ENCODE data around the gene EXOC4.

The EXOC4 gene

GRCh38 chr7:133369130-133369529 lies 116.3 kb downstream of the EXOC4 start:
- H3K9ac ChIP-seq (ENCODE audit: low read length in 5 of 5), result no peak overlapping the region
- no peak overlapping the region for H3K4me3 ChIP-seq (ENCODE audit: low read depth in 1 of 5, low read length in 5 of 5)
- H3K27me3 ChIP-seq (ENCODE audit: control insufficient read depth in 5 of 5, insufficient read depth in 4 of 5, low read length in 5 of 5), result no peaks in the 10 kb centered on the region
- H3K9me3 ChIP-seq (ENCODE audit: control insufficient read depth in 5 of 5, low read length in 5 of 5), result no peaks in the 10 kb centered on the region
- no peak overlapping the region for H3K27ac ChIP-seq (ENCODE audit: low read depth, low read length)
- H3K4me1 ChIP-seq (ENCODE audit: control insufficient read depth in 5 of 5, insufficient read depth in 5 of 5, low read length in 5 of 5), result peaks cover 0 to 18% (median 11%) of the 10 kb centered on the region in 5 donors
- H3K36me3 ChIP-seq (ENCODE audit: control insufficient read depth in 5 of 5, insufficient read depth in 5 of 5, low read length in 5 of 5), result peaks cover 0 to 4% (median 0%) of the 10 kb centered on the region in 5 donors

GRCh38 chr7:133371616-133372015 lies 118.7 kb downstream of the EXOC4 start:
- H3K27ac ChIP-seq (ENCODE audit: low read depth, low read length), result no peak overlapping the region
- H3K36me3 ChIP-seq (ENCODE audit: control insufficient read depth in 5 of 5, insufficient read depth in 5 of 5, low read length in 5 of 5), result peaks cover 0 to 12% (median 5%) of the 10 kb centered on the region in 5 donors
- H3K9me3 ChIP-seq (ENCODE audit: control insufficient read depth in 5 of 5, low read length in 5 of 5), result no peaks in the 10 kb centered on the region
- H3K9ac ChIP-seq (ENCODE audit: low read length in 5 of 5), result no peak overlapping the region
- no peak overlapping the region for H3K4me3 ChIP-seq (ENCODE audit: low read depth in 1 of 5, low read length in 5 of 5)
- H3K4me1 ChIP-seq (ENCODE audit: control insufficient read depth in 5 of 5, insufficient read depth in 5 of 5, low read length in 5 of 5), result no peaks in the 10 kb centered on the region
- H3K27me3 ChIP-seq (ENCODE audit: control insufficient read depth in 5 of 5, insufficient read depth in 4 of 5, low read length in 5 of 5), result no peaks in the 10 kb centered on the region

GRCh38 chr7:133372337-133372736 lies 119.5 kb downstream of the EXOC4 start:
- Histone ChIP-seq H3K9me3 (ENCODE audit: control insufficient read depth in 5 of 5, low read length in 5 of 5) (no peaks in the 10 kb centered on the region), H3K36me3 (ENCODE audit: control insufficient read depth in 5 of 5, insufficient read depth in 5 of 5, low read length in 5 of 5) (peaks cover 0 to 12% (median 6%) of the 10 kb centered on the region in 5 donors), H3K27me3 (ENCODE audit: control insufficient read depth in 5 of 5, insufficient read depth in 4 of 5, low read length in 5 of 5) (no peaks in the 10 kb centered on the region), H3K4me1 (ENCODE audit: control insufficient read depth in 5 of 5, insufficient read depth in 5 of 5, low read length in 5 of 5) (no peaks in the 10 kb centered on the region), H3K4me3 (ENCODE audit: low read depth in 1 of 5, low read length in 5 of 5) (no peak overlapping the region), H3K27ac (ENCODE audit: low read depth, low read length) (no peak overlapping the region), H3K9ac (ENCODE audit: low read length in 5 of 5) (no peak overlapping the region)

- no peak overlapping the region for H3K27ac ChIP-seq (ENCODE audit: low read depth, low read length)
- no peaks in the 10 kb centered on the region for H3K4me1 ChIP-seq (ENCODE audit: control insufficient read depth in 5 of 5, insufficient read depth in 5 of 5, low read length in 5 of 5)
- H3K4me3 ChIP-seq (ENCODE audit: low read depth in 1 of 5, low read length in 5 of 5), result no peak overlapping the region
- no peaks in the 10 kb centered on the region for H3K27me3 ChIP-seq (ENCODE audit: control insufficient read depth in 5 of 5, insufficient read depth in 4 of 5, low read length in 5 of 5)
- H3K9ac ChIP-seq (ENCODE audit: low read length in 5 of 5), result no peak overlapping the region
- peaks cover 0 to 5% (median 0%) of the 10 kb centered on the region in 5 donors for H3K9me3 ChIP-seq (ENCODE audit: control insufficient read depth in 5 of 5, low read length in 5 of 5)
- peaks cover 0 to 9% (median 6%) of the 10 kb centered on the region in 5 donors for H3K36me3 ChIP-seq (ENCODE audit: control insufficient read depth in 5 of 5, insufficient read depth in 5 of 5, low read length in 5 of 5)
Observed at GRCh38 chr7:133376514-133376913, 123.6 kb downstream of the EXOC4 start.

- no peak overlapping the region for H3K27ac ChIP-seq (ENCODE audit: low read depth, low read length)
- H3K36me3 ChIP-seq (ENCODE audit: control insufficient read depth in 5 of 5, insufficient read depth in 5 of 5, low read length in 5 of 5), result peaks cover 0 to 2% (median 0%) of the 10 kb centered on the region in 5 donors
- H3K4me3 ChIP-seq (ENCODE audit: low read depth in 1 of 5, low read length in 5 of 5), result no peak overlapping the region
- no peaks in the 10 kb centered on the region for H3K27me3 ChIP-seq (ENCODE audit: control insufficient read depth in 5 of 5, insufficient read depth in 4 of 5, low read length in 5 of 5)
- peaks cover 0 to 9% (median 7%) of the 10 kb centered on the region in 5 donors for H3K4me1 ChIP-seq (ENCODE audit: control insufficient read depth in 5 of 5, insufficient read depth in 5 of 5, low read length in 5 of 5)
- no peak overlapping the region for H3K9ac ChIP-seq (ENCODE audit: low read length in 5 of 5)
- peaks cover 0 to 5% (median 0%) of the 10 kb centered on the region in 5 donors for H3K9me3 ChIP-seq (ENCODE audit: control insufficient read depth in 5 of 5, low read length in 5 of 5)
Observed at GRCh38 chr7:133381965-133382364, 129.1 kb downstream of the EXOC4 start.

- H3K36me3 ChIP-seq (ENCODE audit: control insufficient read depth in 5 of 5, insufficient read depth in 5 of 5, low read length in 5 of 5), result peaks cover 0 to 2% (median 0%) of the 10 kb centered on the region in 5 donors
- H3K27ac ChIP-seq (ENCODE audit: low read depth, low read length), result no peak overlapping the region
- H3K4me3 ChIP-seq (ENCODE audit: low read depth in 1 of 5, low read length in 5 of 5), result no peak overlapping the region
- H3K27me3 ChIP-seq (ENCODE audit: control insufficient read depth in 5 of 5, insufficient read depth in 4 of 5, low read length in 5 of 5), result no peaks in the 10 kb centered on the region
- H3K9me3 ChIP-seq (ENCODE audit: control insufficient read depth in 5 of 5, low read length in 5 of 5), result peaks cover 0 to 5% (median 0%) of the 10 kb centered on the region in 5 donors
- H3K4me1 ChIP-seq (ENCODE audit: control insufficient read depth in 5 of 5, insufficient read depth in 5 of 5, low read length in 5 of 5), result peaks cover 0 to 12% (median 7%) of the 10 kb centered on the region in 5 donors
- H3K9ac ChIP-seq (ENCODE audit: low read length in 5 of 5), result no peak overlapping the region
Observed at GRCh38 chr7:133382775-133383559, 130.1 kb downstream of the EXOC4 start.

- no peaks in the 10 kb centered on the region for H3K27me3 ChIP-seq (ENCODE audit: control insufficient read depth in 5 of 5, insufficient read depth in 4 of 5, low read length in 5 of 5)
- H3K27ac ChIP-seq (ENCODE audit: low read depth, low read length), result no peak overlapping the region
- H3K9ac ChIP-seq (ENCODE audit: low read length in 5 of 5), result no peak overlapping the region
- H3K9me3 ChIP-seq (ENCODE audit: control insufficient read depth in 5 of 5, low read length in 5 of 5), result no peaks in the 10 kb centered on the region
- no peak overlapping the region for H3K4me3 ChIP-seq (ENCODE audit: low read depth in 1 of 5, low read length in 5 of 5)
- peaks cover 0 to 12% (median 7%) of the 10 kb centered on the region in 5 donors for H3K4me1 ChIP-seq (ENCODE audit: control insufficient read depth in 5 of 5, insufficient read depth in 5 of 5, low read length in 5 of 5)
- peaks cover 0 to 2% (median 0%) of the 10 kb centered on the region in 5 donors for H3K36me3 ChIP-seq (ENCODE audit: control insufficient read depth in 5 of 5, insufficient read depth in 5 of 5, low read length in 5 of 5)
Observed at GRCh38 chr7:133386205-133386604, 133.3 kb downstream of the EXOC4 start.

GRCh38 chr7:133389727-133390126 lies 136.8 kb downstream of the EXOC4 start:
- no peak overlapping the region for H3K9ac ChIP-seq (ENCODE audit: low read length in 5 of 5)
- peaks cover 0 to 2% (median 0%) of the 10 kb centered on the region in 5 donors for H3K36me3 ChIP-seq (ENCODE audit: control insufficient read depth in 5 of 5, insufficient read depth in 5 of 5, low read length in 5 of 5)
- no peak overlapping the region for H3K4me3 ChIP-seq (ENCODE audit: low read depth in 1 of 5, low read length in 5 of 5)
- no peaks in the 10 kb centered on the region for H3K9me3 ChIP-seq (ENCODE audit: control insufficient read depth in 5 of 5, low read length in 5 of 5)
- H3K27ac ChIP-seq (ENCODE audit: low read depth, low read length), result no peak overlapping the region
- H3K27me3 ChIP-seq (ENCODE audit: control insufficient read depth in 5 of 5, insufficient read depth in 4 of 5, low read length in 5 of 5), result no peaks in the 10 kb centered on the region
- peaks cover 0 to 12% (median 7%) of the 10 kb centered on the region in 5 donors for H3K4me1 ChIP-seq (ENCODE audit: control insufficient read depth in 5 of 5, insufficient read depth in 5 of 5, low read length in 5 of 5)

GRCh38 chr7:133391206-133391605 lies 138.3 kb downstream of the EXOC4 start:
- Histone ChIP-seq H3K27me3 (ENCODE audit: control insufficient read depth in 5 of 5, insufficient read depth in 4 of 5, low read length in 5 of 5) (no peaks in the 10 kb centered on the region), H3K27ac (ENCODE audit: low read depth, low read length) (no peak overlapping the region), H3K4me1 (ENCODE audit: control insufficient read depth in 5 of 5, insufficient read depth in 5 of 5, low read length in 5 of 5) (peaks cover 0 to 12% (median 7%) of the 10 kb centered on the region in 5 donors), H3K4me3 (ENCODE audit: low read depth in 1 of 5, low read length in 5 of 5) (no peak overlapping the region), H3K9me3 (ENCODE audit: control insufficient read depth in 5 of 5, low read length in 5 of 5) (no peaks in the 10 kb centered on the region), H3K36me3 (ENCODE audit: control insufficient read depth in 5 of 5, insufficient read depth in 5 of 5, low read length in 5 of 5) (no peaks in the 10 kb centered on the region), H3K9ac (ENCODE audit: low read length in 5 of 5) (no peak overlapping the region)

GRCh38 chr7:133394369-133394768 lies 141.5 kb downstream of the EXOC4 start:
- H3K4me1 ChIP-seq (ENCODE audit: control insufficient read depth in 5 of 5, insufficient read depth in 5 of 5, low read length in 5 of 5), result no peaks in the 10 kb centered on the region
- no peaks in the 10 kb centered on the region for H3K9me3 ChIP-seq (ENCODE audit: control insufficient read depth in 5 of 5, low read length in 5 of 5)
- H3K9ac ChIP-seq (ENCODE audit: low read length in 5 of 5), result no peak overlapping the region
- no peak overlapping the region for H3K27ac ChIP-seq (ENCODE audit: low read depth, low read length)
- no peaks in the 10 kb centered on the region for H3K27me3 ChIP-seq (ENCODE audit: control insufficient read depth in 5 of 5, insufficient read depth in 4 of 5, low read length in 5 of 5)
- H3K4me3 ChIP-seq (ENCODE audit: low read depth in 1 of 5, low read length in 5 of 5), result no peak overlapping the region
- H3K36me3 ChIP-seq (ENCODE audit: control insufficient read depth in 5 of 5, insufficient read depth in 5 of 5, low read length in 5 of 5), result no peaks in the 10 kb centered on the region

Data from subcutaneous abdominal adipose tissue (tissue), 5 donors.